Measurements from ENCODE around the gene TMEM163.

The TMEM163 gene

GRCh38 chr2:134572314-134573084, 146.3 kb downstream of the TMEM163 start:
- no peaks in the 10 kb centered on the region for H3F3A ChIP-seq (ENCODE audit: insufficient read depth, low read length)

GRCh38 chr2:134570676-134571075, 148.1 kb downstream of the TMEM163 start:
- Histone ChIP-seq H3K4me1 (ENCODE audit: insufficient read depth, low read length, severe bottlenecking) (no peaks in the 10 kb centered on the region), H3K9ac (ENCODE audit: low read length) (no peak overlapping the region), H3K36me3 (ENCODE audit: insufficient read depth, low read length) (no peaks in the 10 kb centered on the region), H3K9me3 (ENCODE audit: low read length) (no peaks in the 10 kb centered on the region), H3K27ac (ENCODE audit: low read depth, low read length, poor library complexity, severe bottlenecking) (no peak overlapping the region), H3K9me2 (ENCODE audit: low read depth, low read length) (no peaks in the 10 kb centered on the region), H3K4me2 (ENCODE audit: low read length) (no peak overlapping the region), H3K4me3 (ENCODE audit: low read depth, low read length, poor library complexity, severe bottlenecking) (no peak overlapping the region), H4K20me1 (ENCODE audit: insufficient read depth, low read length) (no peaks in the 10 kb centered on the region), H3F3A (ENCODE audit: insufficient read depth, low read length) (no peaks in the 10 kb centered on the region), H2AFZ (ENCODE audit: low read length) (no peak overlapping the region), H3K79me2 (ENCODE audit: insufficient read depth, low read length) (no peaks in the 10 kb centered on the region), H3K27me3 (ENCODE audit: insufficient read depth, low read length) (no peaks in the 10 kb centered on the region)
- TF ChIP-seq, protein P1, sequence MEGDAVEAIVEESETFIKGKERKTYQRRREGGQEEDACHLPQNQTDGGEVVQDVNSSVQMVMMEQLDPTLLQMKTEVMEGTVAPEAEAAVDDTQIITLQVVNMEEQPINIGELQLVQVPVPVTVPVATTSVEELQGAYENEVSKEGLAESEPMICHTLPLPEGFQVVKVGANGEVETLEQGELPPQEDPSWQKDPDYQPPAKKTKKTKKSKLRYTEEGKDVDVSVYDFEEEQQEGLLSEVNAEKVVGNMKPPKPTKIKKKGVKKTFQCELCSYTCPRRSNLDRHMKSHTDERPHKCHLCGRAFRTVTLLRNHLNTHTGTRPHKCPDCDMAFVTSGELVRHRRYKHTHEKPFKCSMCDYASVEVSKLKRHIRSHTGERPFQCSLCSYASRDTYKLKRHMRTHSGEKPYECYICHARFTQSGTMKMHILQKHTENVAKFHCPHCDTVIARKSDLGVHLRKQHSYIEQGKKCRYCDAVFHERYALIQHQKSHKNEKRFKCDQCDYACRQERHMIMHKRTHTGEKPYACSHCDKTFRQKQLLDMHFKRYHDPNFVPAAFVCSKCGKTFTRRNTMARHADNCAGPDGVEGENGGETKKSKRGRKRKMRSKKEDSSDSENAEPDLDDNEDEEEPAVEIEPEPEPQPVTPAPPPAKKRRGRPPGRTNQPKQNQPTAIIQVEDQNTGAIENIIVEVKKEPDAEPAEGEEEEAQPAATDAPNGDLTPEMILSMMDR (IDR thresholded peaks at IDR 0.05; ENCODE audit: low read length): no peak
- no peak for TF ChIP-seq EZH2 (IDR thresholded peaks at IDR 0.05; ENCODE audit: borderline replicate concordance, low read length)

More at GRCh38 chr2:134572314-134573084, 146.3 kb downstream of the TMEM163 start:
- TF ChIP-seq EZH2 (IDR thresholded peaks at IDR 0.05; ENCODE audit: borderline replicate concordance, low read length): no peak
- TF ChIP-seq, protein P1 (IDR thresholded peaks at IDR 0.05; ENCODE audit: low read length): no peak
- no peaks in the 10 kb centered on the region for H3K4me1 ChIP-seq (ENCODE audit: insufficient read depth, low read length, severe bottlenecking)
- no peak overlapping the region for H3K27ac ChIP-seq (ENCODE audit: low read depth, low read length, poor library complexity, severe bottlenecking)
- no peaks in the 10 kb centered on the region for H3K9me2 ChIP-seq (ENCODE audit: low read depth, low read length)
- H3K27me3 ChIP-seq (ENCODE audit: insufficient read depth, low read length): no peaks in the 10 kb centered on the region
- no peak overlapping the region for H2AFZ ChIP-seq (ENCODE audit: low read length)
- no peak overlapping the region for H3K4me2 ChIP-seq (ENCODE audit: low read length)
- H3K36me3 ChIP-seq (ENCODE audit: insufficient read depth, low read length): no peaks in the 10 kb centered on the region
- H3K9me3 ChIP-seq (ENCODE audit: low read length): no peaks in the 10 kb centered on the region
- no peaks in the 10 kb centered on the region for H4K20me1 ChIP-seq (ENCODE audit: insufficient read depth, low read length)
- no peak overlapping the region for H3K9ac ChIP-seq (ENCODE audit: low read length)
- no peaks in the 10 kb centered on the region for H3K79me2 ChIP-seq (ENCODE audit: insufficient read depth, low read length)
- H3K4me3 ChIP-seq (ENCODE audit: low read depth, low read length, poor library complexity, severe bottlenecking): no peak overlapping the region

- no peaks in the 10 kb centered on the region for H3K9me2 ChIP-seq (ENCODE audit: low read depth, low read length)
- H3K4me1 ChIP-seq (ENCODE audit: insufficient read depth, low read length, severe bottlenecking): no peaks in the 10 kb centered on the region
- H2AFZ ChIP-seq (ENCODE audit: low read length): no peak overlapping the region
- no peaks in the 10 kb centered on the region for H4K20me1 ChIP-seq (ENCODE audit: insufficient read depth, low read length)
- H3K9me3 ChIP-seq (ENCODE audit: low read length): no peaks in the 10 kb centered on the region
- no peaks in the 10 kb centered on the region for H3F3A ChIP-seq (ENCODE audit: insufficient read depth, low read length)
- H3K79me2 ChIP-seq (ENCODE audit: insufficient read depth, low read length): no peaks in the 10 kb centered on the region
- no peak overlapping the region for H3K27ac ChIP-seq (ENCODE audit: low read depth, low read length, poor library complexity, severe bottlenecking)
- no peak overlapping the region for H3K4me3 ChIP-seq (ENCODE audit: low read depth, low read length, poor library complexity, severe bottlenecking)
- H3K4me2 ChIP-seq (ENCODE audit: low read length): no peak overlapping the region
- TF ChIP-seq, protein P1 (IDR thresholded peaks at IDR 0.05; ENCODE audit: low read length): no peak
- TF ChIP-seq EZH2 (IDR thresholded peaks at IDR 0.05; ENCODE audit: borderline replicate concordance, low read length): no peak
- H3K9ac ChIP-seq (ENCODE audit: low read length): no peak overlapping the region
- H3K36me3 ChIP-seq (ENCODE audit: insufficient read depth, low read length): no peaks in the 10 kb centered on the region
- no peaks in the 10 kb centered on the region for H3K27me3 ChIP-seq (ENCODE audit: insufficient read depth, low read length)
Observed at GRCh38 chr2:134568413-134568812, 150.4 kb downstream of the TMEM163 start.

All from OCI-LY1 (cell line).